H9 (cell line): Measurements from ENCODE around the gene RAD21L1. TPM values are rescaled to one million over a fixed set of nuclear protein-coding genes. Genes with fewer than 3 reads are reported as not detected.

Experiments used
- DNase-seq: peaks from one replicate; pipeline ENCODE4 v3.0.0-alpha.2; 2017
- H2AFZ ChIP-seq: one replicate; pipeline ENCODE4 v1.6.1; 2013; ENCODE audit warnings: mild to moderate bottlenecking, low read length, control low read depth, moderate library complexity
- H2AK5ac ChIP-seq: 2 replicates; pipeline ENCODE4 v1.6.1; 2013; ENCODE audit warnings: low read length, control low read depth, mixed read lengths; ENCODE audit not compliant: insufficient read length
- H2BK120ac ChIP-seq: one replicate; pipeline ENCODE4 v1.6.1; 2013; ENCODE audit warnings: low read depth, mild to moderate bottlenecking, low read length, control low read depth, inconsistent platforms; ENCODE audit not compliant: poor library complexity, severe bottlenecking
- H2BK12ac ChIP-seq: 2 replicates; pipeline ENCODE4 v1.6.1; 2013; ENCODE audit warnings: low read length, control low read depth, mixed read lengths, low read depth; ENCODE audit not compliant: insufficient read length
- H2BK15ac ChIP-seq: 2 replicates; pipeline ENCODE4 v1.6.1; 2013; ENCODE audit warnings: low read depth, low read length, control low read depth
- H2BK20ac ChIP-seq: one replicate; pipeline ENCODE4 v1.6.1; 2013; ENCODE audit warnings: low read depth, mild to moderate bottlenecking, low read length, control low read depth, inconsistent platforms; ENCODE audit not compliant: poor library complexity, severe bottlenecking
- H2BK5ac ChIP-seq: 2 replicates; pipeline ENCODE4 v1.6.1; 2013; ENCODE audit warnings: low read length, control low read depth, mixed read lengths; ENCODE audit not compliant: insufficient read length
- H3K14ac ChIP-seq: 2 replicates; pipeline ENCODE4 v1.6.1; 2013; ENCODE audit warnings: low read length, control low read depth; ENCODE audit not compliant: insufficient read depth
- H3K18ac ChIP-seq: 2 replicates; pipeline ENCODE4 v1.6.1; 2013; ENCODE audit warnings: low read depth, mild to moderate bottlenecking, mixed read lengths, low read length, control low read depth; ENCODE audit not compliant: insufficient read length
- H3K23ac ChIP-seq: 2 replicates; pipeline ENCODE4 v1.6.1; 2013; ENCODE audit warnings: low read length, control low read depth, mixed read lengths, low read depth; ENCODE audit not compliant: insufficient read length
- H3K23me2 ChIP-seq: 2 replicates; pipeline ENCODE4 v1.6.1; 2013; ENCODE audit warnings: low read depth, mild to moderate bottlenecking, mixed read lengths, low read length, control low read depth; ENCODE audit not compliant: insufficient read length, poor library complexity, severe bottlenecking
- H3K27ac ChIP-seq: 2 replicates; pipeline ENCODE4 v1.5.1; 2013; ENCODE audit warnings: low read length, control low read depth, mixed read lengths, low read depth; ENCODE audit not compliant: insufficient read length
- H3K27me3 ChIP-seq: 2 replicates; pipeline ENCODE4 v1.6.1; 2013; ENCODE audit warnings: low read length, control low read depth, inconsistent platforms; ENCODE audit not compliant: insufficient read depth
- H3K4ac ChIP-seq: 2 replicates; pipeline ENCODE4 v1.6.1; 2013; ENCODE audit warnings: low read depth, mild to moderate bottlenecking, control low read depth, inconsistent platforms, low read length, moderate library complexity
- H3K4me1 ChIP-seq: 2 replicates; pipeline ENCODE4 v1.6.1; 2013; ENCODE audit warnings: low read length, control low read depth, inconsistent platforms; ENCODE audit not compliant: insufficient read depth
- H3K4me2 ChIP-seq: 2 replicates; pipeline ENCODE4 v1.6.1; 2013; ENCODE audit warnings: low read length, control low read depth, mixed read lengths; ENCODE audit not compliant: insufficient read length, insufficient read depth
- H3K56ac ChIP-seq: 2 replicates; pipeline ENCODE4 v1.6.1; 2013; ENCODE audit warnings: low read depth, mild to moderate bottlenecking, mixed read lengths, low read length, control low read depth; ENCODE audit not compliant: insufficient read length
- H3K79me1 ChIP-seq: 2 replicates; pipeline ENCODE4 v1.6.1; 2013; ENCODE audit warnings: low read depth, mild to moderate bottlenecking, moderate library complexity, low read length, control low read depth, inconsistent platforms; ENCODE audit not compliant: insufficient read depth, poor library complexity, severe bottlenecking
- H3K79me2 ChIP-seq: 2 replicates; pipeline ENCODE4 v1.6.1; 2013; ENCODE audit warnings: low read length, control low read depth, inconsistent platforms; ENCODE audit not compliant: insufficient read depth
- H3K9ac ChIP-seq: 2 replicates; pipeline ENCODE4 v1.6.1; 2013; ENCODE audit warnings: low read length, control low read depth, mixed read lengths; ENCODE audit not compliant: insufficient read length; ENCODE audit errors: extremely low read depth
- H3K9me3 ChIP-seq: one replicate; pipeline ENCODE4 v1.6.1; 2013; ENCODE audit warnings: low read depth, low read length, inconsistent platforms; ENCODE audit not compliant: control insufficient read depth
- H3T11ph ChIP-seq: one replicate; pipeline ENCODE4 v1.6.1; 2013; ENCODE audit warnings: mild to moderate bottlenecking, low read length, control low read depth, inconsistent platforms
- H4K20me1 ChIP-seq: one replicate; pipeline ENCODE4 v1.6.1; 2013; ENCODE audit not compliant: control insufficient read depth, insufficient read length, insufficient read depth
- H4K5ac ChIP-seq: 2 replicates; pipeline ENCODE4 v1.6.1; 2013; ENCODE audit warnings: low read depth, mild to moderate bottlenecking, mixed read lengths, low read length, control low read depth; ENCODE audit not compliant: insufficient read length
- H4K8ac ChIP-seq: replicated peaks from 2 replicates; pipeline ENCODE4 v1.6.1; 2013; ENCODE audit warnings: low read length, control low read depth, mixed read lengths, low read depth; ENCODE audit not compliant: insufficient read length
- H4K91ac ChIP-seq: 2 replicates; pipeline ENCODE4 v1.6.1; 2013; ENCODE audit warnings: low read depth, mild to moderate bottlenecking, moderate library complexity, mixed read lengths, low read length, control low read depth; ENCODE audit not compliant: insufficient read length
- H3K27ac Mint-ChIP-seq, 3 experiments: 2 replicates in 2 of 3; 3 replicates in 1 of 3; pipeline ENCODE4 v1.8.0; 2020 to 2021; ENCODE audit warnings: mixed read lengths in 3 of 3, mild to moderate bottlenecking in 1 of 3, moderate library complexity in 1 of 3
- H3K27me3 Mint-ChIP-seq: 2 replicates; pipeline ENCODE4 v1.8.0; 2021; ENCODE audit warnings: low read depth, mild to moderate bottlenecking, moderate library complexity, mixed read lengths
- H3K36me3 Mint-ChIP-seq, 3 experiments: 2 replicates in 2 of 3; 3 replicates in 1 of 3; pipeline ENCODE4 v1.8.0; 2020 to 2021; ENCODE audit warnings: low read depth in 3 of 3, mixed read lengths in 3 of 3; ENCODE audit not compliant: insufficient read depth in 1 of 3
- H3K4me1 Mint-ChIP-seq, 2 experiments: 2 replicates each; pipeline ENCODE4 v1.8.0; 2020; ENCODE audit warnings: mixed read lengths in 2 of 2
- H3K4me3 Mint-ChIP-seq, 2 experiments: 2 replicates in 1 of 2; 3 replicates in 1 of 2; pipeline ENCODE4 v1.8.0; 2020 to 2021; ENCODE audit warnings: mild to moderate bottlenecking in 2 of 2, mixed read lengths in 2 of 2, moderate library complexity in 1 of 2
- H3K9me3 Mint-ChIP-seq, 2 experiments: 2 replicates in 1 of 2; 3 replicates in 1 of 2; pipeline ENCODE4 v1.8.0; 2020; ENCODE audit warnings: mild to moderate bottlenecking in 2 of 2, mixed read lengths in 2 of 2, moderate library complexity in 1 of 2
- CTCF ChIP-seq: fragments of 200-600 bp; sonication (generic); conservative IDR thresholded peaks from 3 replicates; pipeline ENCODE4 v1.8.0; 2021; ENCODE audit warnings: antibody characterized with exemption, mild to moderate bottlenecking
- WGBS: extraction: QIAGEN DNeasy Blood & Tissue Kit; methylation state at CpG from one replicate; pipeline ENCODE4 v1.1.7; 2013; ENCODE audit warnings: missing lambda C conversion rate, low lambda C conversion rate, mixed read lengths; ENCODE audit not compliant: insufficient read length; ENCODE audit errors: extremely low coverage; 5-methylcytosine and 5-hydroxymethylcytosine counted together
- total RNA-seq: library from RNA; stranded (reverse); gene quantifications from 2 replicates; pipeline ENCODE4 v1.2.1, GENCODE V29; 2021

Gene RAD21L1
- total RNA-seq, 1 experiment from 2014 or later = not detected

GRCh38 chr20:1245578-1245977, 19.7 kb downstream of the RAD21L1 start:
- H2BK12ac ChIP-seq = no peak overlapping the region
- no peak overlapping the region for H3K14ac ChIP-seq
- no peak overlapping the region for H3K9ac ChIP-seq
- TF ChIP-seq CTCF = no peak
- H3K4me1 ChIP-seq = no peaks in the 10 kb centered on the region
- H2BK5ac ChIP-seq = no peak overlapping the region
- H2AK5ac ChIP-seq = no peak overlapping the region
- no peak overlapping the region for H3K4me2 ChIP-seq
- no peak overlapping the region for H3K27ac ChIP-seq
- Mint-ChIP-seq H3K36me3 (no peaks in the 10 kb centered on the region), H3K4me1 (peaks cover 0 to 5% of the 10 kb centered on the region in 2 experiments; a peak in 3 of 4 replicates), H3K27ac (no peak overlapping the region), H3K4me3 (no peak overlapping the region), H3K9me3 (peaks cover 2 to 3% of the 10 kb centered on the region in 2 experiments; a peak in 3 of 5 replicates), H3K27me3 (peaks cover 10% of the 10 kb centered on the region)
- H4K91ac ChIP-seq = no peak overlapping the region
- H3T11ph ChIP-seq = no peak overlapping the region
- H3K23me2 ChIP-seq = no peaks in the 10 kb centered on the region
- no CpG with 5 or more reads among the region's 2 CpGs for WGBS
- no peaks in the 10 kb centered on the region for H4K20me1 ChIP-seq
- no peak overlapping the region for H2BK20ac ChIP-seq
- H2BK15ac ChIP-seq = no peak overlapping the region
- no peak overlapping the region for H2AFZ ChIP-seq
- no peaks in the 10 kb centered on the region for H3K9me3 ChIP-seq
- no peak overlapping the region for H3K18ac ChIP-seq
- no peaks in the 10 kb centered on the region for H3K79me2 ChIP-seq
- no peak overlapping the region for H3K4ac ChIP-seq
- no peaks in the 10 kb centered on the region for H3K27me3 ChIP-seq
- H3K23ac ChIP-seq = no peak overlapping the region
- H4K5ac ChIP-seq = no peak overlapping the region
- no peak overlapping the region for H3K56ac ChIP-seq
- DNase-seq = no peak
- H2BK120ac ChIP-seq = no peak overlapping the region
- no peaks in the 10 kb centered on the region for H3K79me1 ChIP-seq
- H4K8ac ChIP-seq = no peak overlapping the region
